ENCODE data around the gene TNP2.
"Not testable (repeated sequence)": the region's sequence is repeated elsewhere in the genome, so short reads cannot be mapped to it uniquely, and the experiment has no call there.

The TNP2 gene

GRCh38 chr16:11299865-11300559 is 30.9 kb upstream of the TNP2 start:
- Histone ChIP-seq H3K79me2 (ENCODE audit: control insufficient read depth, low read length) (no peaks in the 10 kb centered on the region), H3K36me3 (ENCODE audit: control insufficient read depth, low read length) (peaks cover 5% of the 10 kb centered on the region; the same call in 1 of the 2 replicates), H4K20me1 (ENCODE audit: control insufficient read depth, insufficient read depth, low read depth, low read length) (no peaks in the 10 kb centered on the region), H3K4me2 (ENCODE audit: low read length) (peak overlapping the region; percentile 89), H3K27ac (ENCODE audit: low read depth, low read length) (peak overlapping the region; percentile 95), H3K4me3 (ENCODE audit: low read length) (peak overlapping the region; percentile 24; the same call in 1 of the 2 replicates), H3K27me3 (ENCODE audit: control insufficient read depth, low read length) (no peaks in the 10 kb centered on the region), H3K4me1 (ENCODE audit: control insufficient read depth, low read length) (peaks cover 91% of the 10 kb centered on the region), H3K9me2 (replicated peaks; ENCODE audit: control insufficient read depth, low read length) (no peaks in the 10 kb centered on the region), H3K9me3 (ENCODE audit: control insufficient read depth, insufficient read depth, low read length) (no peaks in the 10 kb centered on the region), H3F3A (ENCODE audit: control insufficient read depth, insufficient read depth) (peaks cover 42% of the 10 kb centered on the region)
- TF ChIP-seq CTCF (IDR thresholded peaks at IDR 0.05; ENCODE audit: low read depth, low read length, poor library complexity, severe bottlenecking), result no peak

GRCh38 chr16:11298950-11299547 is 29.9 kb upstream of the TNP2 start:
- H3K27ac ChIP-seq (ENCODE audit: low read depth, low read length), result peak overlapping the region; percentile 95
- not testable (repeated sequence) for H3K27me3 ChIP-seq (ENCODE audit: control insufficient read depth, low read length); H3K9me3 ChIP-seq (ENCODE audit: control insufficient read depth, insufficient read depth, low read length); H4K20me1 ChIP-seq (ENCODE audit: control insufficient read depth, insufficient read depth, low read depth, low read length); H3K36me3 ChIP-seq (ENCODE audit: control insufficient read depth, low read length); H3K79me2 ChIP-seq (ENCODE audit: control insufficient read depth, low read length); H3K9me2 ChIP-seq (replicated peaks; ENCODE audit: control insufficient read depth, low read length)
- H3K4me3 ChIP-seq (ENCODE audit: low read length), result peak overlapping the region; percentile 39; the same call in 1 of the 2 replicates
- peaks cover 47% of the 10 kb centered on the region for H3F3A ChIP-seq (ENCODE audit: control insufficient read depth, insufficient read depth)
- peak overlapping the region; percentile 89 for H3K4me2 ChIP-seq (ENCODE audit: low read length)
- H3K4me1 ChIP-seq (ENCODE audit: control insufficient read depth, low read length), result peaks cover 94% of the 10 kb centered on the region

- peak overlapping the region; percentile 62 for H3K4me3 ChIP-seq (ENCODE audit: low read length)
- H3K4me2 ChIP-seq (ENCODE audit: low read length), result peak overlapping the region; percentile 89
- H3K27ac ChIP-seq (ENCODE audit: low read depth, low read length), result peak overlapping the region; percentile 95
These were observed 29.2 kb upstream of the TNP2 start for GRCh38 chr16:11298143-11298900.

More at GRCh38 chr16:11298143-11298900, 29.2 kb upstream of the TNP2 start:
- TF ChIP-seq EZH2phosphoT487 (IDR thresholded peaks at IDR 0.05; ENCODE audit: borderline replicate concordance, low read length) (no peak), CTCF (IDR thresholded peaks at IDR 0.05; ENCODE audit: low read depth, low read length, poor library complexity, severe bottlenecking) (no peak)
- Histone ChIP-seq H3K9me2 (replicated peaks; ENCODE audit: control insufficient read depth, low read length) (no peaks in the 10 kb centered on the region), H3K36me3 (ENCODE audit: control insufficient read depth, low read length) (peaks cover 5% of the 10 kb centered on the region; the same call in 1 of the 2 replicates), H3K9me3 (ENCODE audit: control insufficient read depth, insufficient read depth, low read length) (no peaks in the 10 kb centered on the region), H4K20me1 (ENCODE audit: control insufficient read depth, insufficient read depth, low read depth, low read length) (no peaks in the 10 kb centered on the region), H3K4me1 (ENCODE audit: control insufficient read depth, low read length) (peaks cover 94% of the 10 kb centered on the region), H3K79me2 (ENCODE audit: control insufficient read depth, low read length) (no peaks in the 10 kb centered on the region), H3F3A (ENCODE audit: control insufficient read depth, insufficient read depth) (peaks cover 52% of the 10 kb centered on the region), H3K27me3 (ENCODE audit: control insufficient read depth, low read length) (no peaks in the 10 kb centered on the region)
